Panc1 (cell line): ENCODE data around the gene COPRS. TPM values are rescaled to one million over a fixed set of nuclear protein-coding genes. Genes with fewer than 3 reads are reported as not detected.

ENCODE experiments used
- ATAC-seq: fragments of 200-7000 bp; cut with Tn5 transposase; 2 replicates; pipeline ENCODE4 v1.9.1; 2020; ENCODE audit warnings: mild to moderate bottlenecking, moderate library complexity
- BruUV-seq: library from RNA; stranded (reverse); fragments of 400-500 nt; replicated peaks from 2 replicates; lab custom pipeline; 2021; lab: Mats Ljungman, UMichigan
- CTCF ChIA-PET: fragments of 300-600 bp; sonication (Branson Sonifier 250); formaldehyde crosslinking; loops from one replicate; lab custom pipeline; 2022; ENCODE audit warnings: antibody characterized with exemption; lab: Charles Lee
- POLR2A ChIA-PET: fragments of 300-600 bp; sonication (Branson Sonifier 250); formaldehyde crosslinking; loops from one replicate; lab custom pipeline; 2022; ENCODE audit warnings: antibody characterized with exemption; lab: Charles Lee
- DNase-seq: peaks from one replicate; pipeline ENCODE4 v3.0.0-alpha.2; 2010; ENCODE audit warnings: low read depth, low spot score
- H3K27ac ChIP-seq: 2 replicates; pipeline ENCODE4 v1.5.1; 2011; ENCODE audit warnings: mild to moderate bottlenecking, low read length, inconsistent platforms
- H3K27me3 ChIP-seq: fragments of 200-500 bp; sonication (Bioruptor generic); 2 replicates; pipeline ENCODE4 v1.6.0; 2014; ENCODE audit warnings: low read length, inconsistent platforms; ENCODE audit not compliant: control insufficient read depth, insufficient read depth
- H3K36me3 ChIP-seq: fragments of 200-500 bp; sonication (Bioruptor generic); 2 replicates; pipeline ENCODE4 v1.5.1; 2014; ENCODE audit warnings: inconsistent platforms, mild to moderate bottlenecking, low read length, moderate library complexity; ENCODE audit not compliant: control insufficient read depth, insufficient read depth
- H3K4me1 ChIP-seq: 2 replicates; pipeline ENCODE4 v1.5.1; 2011; ENCODE audit warnings: inconsistent platforms, mild to moderate bottlenecking, low read length, moderate library complexity; ENCODE audit not compliant: control insufficient read depth, insufficient read depth
- H3K4me3 ChIP-seq, 2 experiments: 2 replicates each; pipeline ENCODE4 v1.5.1; 2011 to 2012; ENCODE audit warnings: low read depth in 2 of 2, low read length in 2 of 2, mild to moderate bottlenecking in 2 of 2, inconsistent platforms in 1 of 2, moderate library complexity in 1 of 2
- H3K9me3 ChIP-seq: fragments of 200-500 bp; sonication (Bioruptor generic); 2 replicates; pipeline ENCODE4 v1.5.1; 2014; ENCODE audit warnings: low read depth, mild to moderate bottlenecking, inconsistent platforms, low read length, moderate library complexity; ENCODE audit not compliant: control insufficient read depth, insufficient read depth
- POLR2AphosphoS5 ChIP-seq: IDR thresholded peaks from 2 replicates; pipeline ENCODE4 v1.6.1; 2012; ENCODE audit warnings: mild to moderate bottlenecking, low read depth, low read length, moderate library complexity
- SIN3A ChIP-seq: IDR thresholded peaks from 2 replicates; pipeline ENCODE4 v1.6.1; 2012; ENCODE audit warnings: low read depth, mild to moderate bottlenecking, low read length, moderate library complexity, borderline replicate concordance; ENCODE audit not compliant: insufficient read depth
- TCF7L2 ChIP-seq: IDR thresholded peaks from 2 replicates; pipeline ENCODE4 v1.6.1; 2011; ENCODE audit warnings: mild to moderate bottlenecking, low read depth, low read length, inconsistent platforms
- in situ Hi-C: cut with HindIII; loops from 2 replicates; pipeline ENCODE4 v1.10.0; 2016; ENCODE audit warnings: low sequenced_read_pairs, low pct_unique_long_range_greater_than_20kb
- intact Hi-C: fragments of 100-400 bp; cut with micrococcal nuclease; formaldehyde crosslinking; loops from one replicate; pipeline ENCODE4 v1.10.0; 2022; ENCODE audit not compliant: unreplicated experiment
- total RNA-seq: library from RNA; stranded (reverse); gene quantifications from one replicate; pipeline ENCODE4 v1.2.1, GENCODE V29; 2021; ENCODE audit not compliant: unreplicated experiment
- TF ChIP-seq, protein P1 (sequence below): fragments of 450-650 bp; IDR thresholded peaks from 2 replicates; pipeline ENCODE4 v1.5.1; 2017; ENCODE audit warnings: mild to moderate bottlenecking
- TF ChIP-seq, protein P2 (sequence below), 2 experiments: IDR thresholded peaks; 2 replicates each; pipeline ENCODE4 v1.6.1; 2011 to 2012; ENCODE audit warnings: low read depth in 2 of 2, control low read depth in 1 of 2, low read length in 1 of 2, mild to moderate bottlenecking in 1 of 2, moderate library complexity in 1 of 2; ENCODE audit not compliant: insufficient read depth in 1 of 2

The COPRS gene
- total RNA-seq, 1 experiment from 2014 or later: 152 TPM

DNA sequence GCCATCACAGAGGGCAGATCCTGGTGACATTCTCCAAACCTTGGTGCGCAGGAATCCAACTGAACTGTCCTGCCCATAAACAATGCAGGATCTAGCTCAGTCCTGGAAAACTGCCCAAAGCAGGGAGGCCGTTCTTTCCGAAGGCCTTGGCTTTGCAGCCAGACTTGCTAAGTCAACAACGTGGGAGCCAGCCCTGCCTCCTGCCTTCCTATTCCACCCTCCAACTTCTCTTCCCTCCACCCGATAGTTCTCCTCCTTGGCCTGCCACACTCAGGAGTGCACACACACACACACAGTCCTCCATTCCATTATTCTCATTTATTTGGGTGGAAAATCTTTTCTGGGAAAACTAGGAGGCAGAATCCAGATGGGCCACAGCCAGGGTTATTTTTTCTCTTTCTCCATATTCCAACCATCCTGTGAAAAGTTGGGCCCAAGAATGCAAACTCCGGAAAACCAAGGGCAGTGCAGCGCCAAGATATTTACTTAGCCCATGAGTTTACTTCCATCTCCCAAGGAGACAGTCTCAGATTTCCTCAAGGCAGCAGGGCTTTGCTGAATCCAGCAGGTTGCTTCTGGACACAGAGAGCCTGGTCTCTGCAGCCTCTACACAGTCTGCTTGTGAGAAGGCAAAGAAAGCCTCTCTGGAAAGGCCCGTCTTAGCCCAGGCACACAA lies 15.8 kb downstream of the COPRS start:
- in situ Hi-C loops: no loop called here
- no peaks in the 10 kb centered on the region for H3K9me3 ChIP-seq
- CTCF ChIA-PET: interaction anchor here (0.7 to 3.3 kb wide), 8 partner anchors 14 to 333 kb away, joined by 3 to 15 read pairs (median 4); partner anchors contain the start of gene UTP6
- H3K4me3 ChIP-seq: peak overlapping the region in 1 of 2 experiments; percentile 33; a peak in 1 of 4 replicates
- ATAC-seq (peak; percentile 78), DNase-seq (no peak)
- peak overlapping the region; percentile 82 for H3K27ac ChIP-seq
- TF ChIP-seq, protein P1, sequence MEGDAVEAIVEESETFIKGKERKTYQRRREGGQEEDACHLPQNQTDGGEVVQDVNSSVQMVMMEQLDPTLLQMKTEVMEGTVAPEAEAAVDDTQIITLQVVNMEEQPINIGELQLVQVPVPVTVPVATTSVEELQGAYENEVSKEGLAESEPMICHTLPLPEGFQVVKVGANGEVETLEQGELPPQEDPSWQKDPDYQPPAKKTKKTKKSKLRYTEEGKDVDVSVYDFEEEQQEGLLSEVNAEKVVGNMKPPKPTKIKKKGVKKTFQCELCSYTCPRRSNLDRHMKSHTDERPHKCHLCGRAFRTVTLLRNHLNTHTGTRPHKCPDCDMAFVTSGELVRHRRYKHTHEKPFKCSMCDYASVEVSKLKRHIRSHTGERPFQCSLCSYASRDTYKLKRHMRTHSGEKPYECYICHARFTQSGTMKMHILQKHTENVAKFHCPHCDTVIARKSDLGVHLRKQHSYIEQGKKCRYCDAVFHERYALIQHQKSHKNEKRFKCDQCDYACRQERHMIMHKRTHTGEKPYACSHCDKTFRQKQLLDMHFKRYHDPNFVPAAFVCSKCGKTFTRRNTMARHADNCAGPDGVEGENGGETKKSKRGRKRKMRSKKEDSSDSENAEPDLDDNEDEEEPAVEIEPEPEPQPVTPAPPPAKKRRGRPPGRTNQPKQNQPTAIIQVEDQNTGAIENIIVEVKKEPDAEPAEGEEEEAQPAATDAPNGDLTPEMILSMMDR: no peak
- TF ChIP-seq, protein P2, sequence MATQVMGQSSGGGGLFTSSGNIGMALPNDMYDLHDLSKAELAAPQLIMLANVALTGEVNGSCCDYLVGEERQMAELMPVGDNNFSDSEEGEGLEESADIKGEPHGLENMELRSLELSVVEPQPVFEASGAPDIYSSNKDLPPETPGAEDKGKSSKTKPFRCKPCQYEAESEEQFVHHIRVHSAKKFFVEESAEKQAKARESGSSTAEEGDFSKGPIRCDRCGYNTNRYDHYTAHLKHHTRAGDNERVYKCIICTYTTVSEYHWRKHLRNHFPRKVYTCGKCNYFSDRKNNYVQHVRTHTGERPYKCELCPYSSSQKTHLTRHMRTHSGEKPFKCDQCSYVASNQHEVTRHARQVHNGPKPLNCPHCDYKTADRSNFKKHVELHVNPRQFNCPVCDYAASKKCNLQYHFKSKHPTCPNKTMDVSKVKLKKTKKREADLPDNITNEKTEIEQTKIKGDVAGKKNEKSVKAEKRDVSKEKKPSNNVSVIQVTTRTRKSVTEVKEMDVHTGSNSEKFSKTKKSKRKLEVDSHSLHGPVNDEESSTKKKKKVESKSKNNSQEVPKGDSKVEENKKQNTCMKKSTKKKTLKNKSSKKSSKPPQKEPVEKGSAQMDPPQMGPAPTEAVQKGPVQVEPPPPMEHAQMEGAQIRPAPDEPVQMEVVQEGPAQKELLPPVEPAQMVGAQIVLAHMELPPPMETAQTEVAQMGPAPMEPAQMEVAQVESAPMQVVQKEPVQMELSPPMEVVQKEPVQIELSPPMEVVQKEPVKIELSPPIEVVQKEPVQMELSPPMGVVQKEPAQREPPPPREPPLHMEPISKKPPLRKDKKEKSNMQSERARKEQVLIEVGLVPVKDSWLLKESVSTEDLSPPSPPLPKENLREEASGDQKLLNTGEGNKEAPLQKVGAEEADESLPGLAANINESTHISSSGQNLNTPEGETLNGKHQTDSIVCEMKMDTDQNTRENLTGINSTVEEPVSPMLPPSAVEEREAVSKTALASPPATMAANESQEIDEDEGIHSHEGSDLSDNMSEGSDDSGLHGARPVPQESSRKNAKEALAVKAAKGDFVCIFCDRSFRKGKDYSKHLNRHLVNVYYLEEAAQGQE (IDR thresholded peaks at IDR 0.05; ENCODE audit: insufficient read depth in 1 of 2, low read depth in 2 of 2, low read length in 1 of 2): no peak
- no peak for TF ChIP-seq POLR2AphosphoS5
- no peak for TF ChIP-seq SIN3A
- no peak for TF ChIP-seq TCF7L2
- H3K27me3 ChIP-seq: no peaks in the 10 kb centered on the region
- BruUV-seq: no TSS peak
- POLR2A ChIA-PET: interaction anchor here (0.6 kb wide), 1 partner anchor 291 kb away, joined by 9 read pairs; no protein-coding TSS in a partner anchor
- H3K4me1 ChIP-seq: peaks cover 19% of the 10 kb centered on the region
- intact Hi-C loops: loop anchor here (2.0 kb wide), 1 partner anchor 406 kb away; no protein-coding TSS in a partner anchor
- no peaks in the 10 kb centered on the region for H3K36me3 ChIP-seq

DNA sequence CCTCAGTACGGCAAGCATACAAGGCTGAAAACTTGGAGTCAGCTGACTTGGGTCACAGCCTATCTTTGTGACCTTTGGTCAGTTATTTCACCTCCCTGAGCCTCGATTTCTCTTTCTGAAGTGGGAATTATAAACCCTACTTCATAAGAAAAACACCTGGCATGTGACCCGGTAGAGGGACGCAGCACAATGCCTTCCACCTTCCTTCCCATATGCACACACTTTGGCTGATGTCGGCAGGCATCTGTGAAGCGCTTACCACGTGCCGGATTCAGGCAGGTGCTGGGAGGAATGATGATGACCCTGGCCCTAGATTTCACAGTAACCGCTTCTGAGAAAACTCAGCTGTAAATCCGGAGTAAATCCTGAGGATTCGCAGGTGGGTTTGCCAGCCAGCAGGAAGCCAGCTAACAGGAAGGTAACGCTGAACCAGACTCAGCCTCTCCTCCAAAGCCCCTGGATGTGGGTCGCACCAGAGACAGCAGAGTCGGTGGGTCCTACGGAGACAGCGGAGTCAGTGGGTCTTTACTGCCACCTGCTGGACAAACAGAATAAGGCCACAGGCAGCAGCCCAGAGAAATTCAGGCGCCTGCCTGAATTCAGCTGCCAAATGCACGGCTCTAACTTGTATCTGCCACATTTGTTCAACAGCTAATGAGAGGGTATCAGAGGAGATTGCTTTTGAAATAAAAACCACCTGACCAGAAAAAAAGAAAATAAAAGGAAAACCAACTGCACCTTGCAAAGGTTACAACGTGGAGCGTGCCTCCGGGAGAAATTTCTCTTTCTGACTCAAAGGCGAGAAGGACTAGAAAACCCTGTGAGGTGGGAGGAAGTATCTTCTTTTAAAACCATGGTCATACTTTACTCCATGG lies 16.6 kb downstream of the COPRS start:
- H3K27ac ChIP-seq: peak overlapping the region; percentile 82
- POLR2A ChIA-PET: interaction anchor here (0.5 kb wide), 3 partner anchors 199 to 305 kb away, joined by 3 to 6 read pairs (median 3); no protein-coding TSS in a partner anchor
- CTCF ChIA-PET: interaction anchor here (0.5 to 3.3 kb wide), 11 partner anchors 8 to 376 kb away, joined by 3 to 15 read pairs (median 4); partner anchors contain the start of gene UTP6
- no peaks in the 10 kb centered on the region for H3K36me3 ChIP-seq
- ATAC-seq: peak; percentile 93
- H3K4me1 ChIP-seq: peaks cover 19% of the 10 kb centered on the region
- H3K4me3 ChIP-seq: peak overlapping the region in 1 of 2 experiments; percentile 33; a peak in 2 of 4 replicates
- no TSS peak for BruUV-seq
- in situ Hi-C loops (no loop called here), intact Hi-C loops (loop anchor here (1.0 to 2.0 kb wide), 2 partner anchors 284 to 406 kb away; no protein-coding TSS in a partner anchor)
- no peaks in the 10 kb centered on the region for H3K27me3 ChIP-seq
- TF ChIP-seq, protein P1: peak; percentile 97
- TF ChIP-seq SIN3A (no peak), TCF7L2 (0 out of 2 replicates have a peak, but pooled peaks have one; percentile 26), POLR2AphosphoS5 (no peak)
- TF ChIP-seq, protein P2 (IDR thresholded peaks at IDR 0.05; ENCODE audit: insufficient read depth in 1 of 2, low read depth in 2 of 2, low read length in 1 of 2): 0 out of 4 replicates have a peak, but pooled peaks of 1 of the 2 experiments have one; percentile 24
- no peaks in the 10 kb centered on the region for H3K9me3 ChIP-seq
- DNase-seq: peak; percentile 52
